Measurements from ENCODE around the gene LRP2BP. TPM values are rescaled to one million over a fixed set of nuclear protein-coding genes. Genes with fewer than 3 reads are reported as not detected.

Gene LRP2BP
- total RNA-seq, 2 donors from 2014 or later, result 0.79 to 1.3 TPM

GRCh38 chr4:185392156-185392555, 3.6 kb downstream of the LRP2BP start:
- no peak for DNase-seq (ENCODE audit: low spot score)
- Histone ChIP-seq H3K27ac (no peak overlapping the region), H3K4me1 (peaks cover 0 to 16% of the 10 kb centered on the region in 2 donors), H3K4me3 (no peak overlapping the region), H3K36me3 (no peaks in the 10 kb centered on the region), H3K27me3 (no peaks in the 10 kb centered on the region), H3K9me3 (no peaks in the 10 kb centered on the region)
- TF ChIP-seq CTCF (IDR thresholded peaks at IDR 0.05), result no peak

GRCh38 chr4:185390941-185391340, 4.8 kb downstream of the LRP2BP start:
- TF ChIP-seq CTCF (IDR thresholded peaks at IDR 0.05), result no peak
- no peaks in the 10 kb centered on the region for H3K36me3 ChIP-seq
- peaks cover 0 to 12% of the 10 kb centered on the region in 2 donors for H3K4me1 ChIP-seq
- no peak for DNase-seq (ENCODE audit: low spot score)
- no peak overlapping the region for H3K27ac ChIP-seq
- H3K9me3 ChIP-seq, result no peaks in the 10 kb centered on the region
- no peak overlapping the region for H3K4me3 ChIP-seq
- H3K27me3 ChIP-seq, result no peaks in the 10 kb centered on the region

- H3K4me1 ChIP-seq, result no peaks in the 10 kb centered on the region
- H3K27me3 ChIP-seq, result no peaks in the 10 kb centered on the region
- no peak overlapping the region for H3K27ac ChIP-seq
- H3K9me3 ChIP-seq, result no peaks in the 10 kb centered on the region
- DNase-seq (ENCODE audit: low spot score), result no peak
- no peak for TF ChIP-seq CTCF (IDR thresholded peaks at IDR 0.05)
- H3K4me3 ChIP-seq, result no peak overlapping the region
- no peaks in the 10 kb centered on the region for H3K36me3 ChIP-seq
Measured at GRCh38 chr4:185387957-185388356, 7.8 kb downstream of the LRP2BP start.

- Histone ChIP-seq H3K27ac (no peak overlapping the region), H3K4me1 (no peaks in the 10 kb centered on the region), H3K27me3 (no peaks in the 10 kb centered on the region), H3K9me3 (no peaks in the 10 kb centered on the region), H3K4me3 (no peak overlapping the region), H3K36me3 (no peaks in the 10 kb centered on the region)
- no peak for TF ChIP-seq CTCF (IDR thresholded peaks at IDR 0.05)
- DNase-seq (ENCODE audit: low spot score), result no peak
Measured at GRCh38 chr4:185384930-185385331, 10.8 kb downstream of the LRP2BP start.

- TF ChIP-seq CTCF (IDR thresholded peaks at IDR 0.05), result no peak
- no peak overlapping the region for H3K4me3 ChIP-seq
- no peaks in the 10 kb centered on the region for H3K9me3 ChIP-seq
- no peaks in the 10 kb centered on the region for H3K36me3 ChIP-seq
- DNase-seq (ENCODE audit: low spot score), result no peak
- no peaks in the 10 kb centered on the region for H3K4me1 ChIP-seq
- no peaks in the 10 kb centered on the region for H3K27me3 ChIP-seq
- H3K27ac ChIP-seq, result no peak overlapping the region
Measured at GRCh38 chr4:185384061-185384460, 11.7 kb downstream of the LRP2BP start.

- no peaks in the 10 kb centered on the region for H3K27me3 ChIP-seq
- no peak overlapping the region for H3K4me3 ChIP-seq
- no peaks in the 10 kb centered on the region for H3K4me1 ChIP-seq
- no peaks in the 10 kb centered on the region for H3K36me3 ChIP-seq
- H3K9me3 ChIP-seq, result no peaks in the 10 kb centered on the region
- no peak for DNase-seq (ENCODE audit: low spot score)
- H3K27ac ChIP-seq, result no peak overlapping the region
- no peak for TF ChIP-seq CTCF (IDR thresholded peaks at IDR 0.05)
Measured at GRCh38 chr4:185383451-185383850, 12.3 kb downstream of the LRP2BP start.

Measured in right atrium auricular region (tissue), 2 donors.